ENCODE data around the gene MARCKS.
A peak's percentile ranks its signal among the peaks of the same experiment; 100 is the strongest.

Gene MARCKS, protein sequence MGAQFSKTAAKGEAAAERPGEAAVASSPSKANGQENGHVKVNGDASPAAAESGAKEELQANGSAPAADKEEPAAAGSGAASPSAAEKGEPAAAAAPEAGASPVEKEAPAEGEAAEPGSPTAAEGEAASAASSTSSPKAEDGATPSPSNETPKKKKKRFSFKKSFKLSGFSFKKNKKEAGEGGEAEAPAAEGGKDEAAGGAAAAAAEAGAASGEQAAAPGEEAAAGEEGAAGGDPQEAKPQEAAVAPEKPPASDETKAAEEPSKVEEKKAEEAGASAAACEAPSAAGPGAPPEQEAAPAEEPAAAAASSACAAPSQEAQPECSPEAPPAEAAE

DNA sequence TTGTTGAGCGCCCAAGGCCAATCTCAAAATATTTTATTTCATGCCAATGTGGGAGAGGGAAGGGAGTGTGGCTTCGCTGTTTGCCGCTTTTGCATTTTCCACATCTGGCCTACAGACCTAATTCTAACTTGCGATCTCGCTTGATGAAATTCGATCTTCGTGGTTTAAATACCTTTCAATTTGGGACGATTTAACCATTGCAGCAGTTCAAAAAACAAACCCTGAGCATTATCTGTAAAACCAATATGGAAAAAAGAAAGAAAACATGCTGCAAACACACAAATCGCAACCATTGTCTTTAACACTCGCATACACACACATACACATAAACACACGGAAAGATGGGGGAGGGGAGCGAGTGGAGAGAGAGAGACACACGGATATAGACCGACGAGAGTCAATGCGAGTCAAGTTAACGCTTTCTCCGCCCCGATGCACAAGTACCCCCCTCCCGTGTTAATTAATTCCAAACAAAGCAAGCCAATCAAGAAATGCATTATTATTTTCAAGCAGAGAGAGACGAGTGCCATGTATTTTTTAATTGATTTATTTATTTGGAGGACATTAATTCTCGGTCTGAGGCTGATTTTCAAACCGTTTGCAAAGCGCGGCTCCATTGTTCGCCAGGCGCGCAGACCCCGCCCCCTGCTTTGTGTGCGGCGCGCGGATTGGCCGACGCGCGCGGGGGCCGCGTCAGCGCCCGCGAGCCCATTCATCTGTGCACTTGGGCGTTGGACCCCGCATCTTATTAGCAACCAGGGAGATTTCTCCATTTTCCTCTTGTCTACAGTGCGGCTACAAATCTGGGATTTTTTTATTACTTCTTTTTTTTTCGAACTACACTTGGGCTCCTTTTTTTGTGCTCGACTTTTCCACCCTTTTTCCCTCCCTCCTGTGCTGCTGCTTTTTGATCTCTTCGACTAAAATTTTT is at the start of gene MARCKS:
Gene MARCKS (plus strand): TSS at position 721 of the 931 bp plus-strand sequence. CDS start 401 bp downstream, outside the sequence.
- Histone ChIP-seq H3K36me3 (ENCODE audit: control insufficient read depth, insufficient read depth, low read length) (peaks cover 4% of the 10 kb centered on the region; the same call in 1 of the 2 replicates), H3K4me1 (ENCODE audit: control insufficient read depth, insufficient read depth, low read length) (peaks cover 2% of the 10 kb centered on the region; the same call in 1 of the 2 replicates), H3K9me3 (ENCODE audit: control insufficient read depth, insufficient read depth, low read length) (no peaks in the 10 kb centered on the region), H3K4me3 (ENCODE audit: low read length) (peak within 1 kb of the TSS; percentile 90), H3K27me3 (ENCODE audit: control insufficient read depth, insufficient read depth, low read length) (peaks cover 12% of the 10 kb centered on the region), H3K27ac (ENCODE audit: low read length) (no peak within 1 kb of the TSS)
- DNase-seq (ENCODE audit: low read depth, low spot score): no peak
- WGBS (ENCODE audit: insufficient coverage, insufficient read length): no CpG with 5 or more reads among the region's 49 CpGs

DNA sequence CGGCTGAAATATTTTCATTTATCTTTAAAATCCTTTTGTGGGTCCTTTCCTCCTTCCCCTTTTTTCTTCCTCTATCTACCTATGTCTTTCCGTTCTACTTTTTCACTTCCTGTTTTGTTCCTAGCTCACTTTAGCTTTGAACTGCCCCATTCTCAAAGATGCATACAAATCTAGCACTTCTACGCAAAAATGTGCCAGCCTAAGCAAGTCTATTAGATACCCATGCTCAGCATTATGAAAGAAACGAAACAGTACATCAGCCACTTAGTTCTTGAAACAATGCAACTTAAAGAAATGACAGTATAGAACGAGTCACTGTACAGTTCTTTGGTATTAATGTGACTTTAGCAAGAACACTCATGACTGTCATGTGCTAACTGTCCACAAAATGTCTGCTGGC is 47.3 kb upstream of the MARCKS start:
- no CpG with 5 or more reads among the region's 5 CpGs for WGBS (ENCODE audit: insufficient coverage, insufficient read length)
- Histone ChIP-seq H3K4me3 (ENCODE audit: low read length) (no peak overlapping the region), H3K27me3 (ENCODE audit: control insufficient read depth, insufficient read depth, low read length) (no peaks in the 10 kb centered on the region), H3K4me1 (ENCODE audit: control insufficient read depth, insufficient read depth, low read length) (no peaks in the 10 kb centered on the region), H3K36me3 (ENCODE audit: control insufficient read depth, insufficient read depth, low read length) (no peaks in the 10 kb centered on the region), H3K9me3 (ENCODE audit: control insufficient read depth, insufficient read depth, low read length) (no peaks in the 10 kb centered on the region), H3K27ac (ENCODE audit: low read length) (no peak overlapping the region)
- DNase-seq (ENCODE audit: low read depth, low spot score): no peak

DNA sequence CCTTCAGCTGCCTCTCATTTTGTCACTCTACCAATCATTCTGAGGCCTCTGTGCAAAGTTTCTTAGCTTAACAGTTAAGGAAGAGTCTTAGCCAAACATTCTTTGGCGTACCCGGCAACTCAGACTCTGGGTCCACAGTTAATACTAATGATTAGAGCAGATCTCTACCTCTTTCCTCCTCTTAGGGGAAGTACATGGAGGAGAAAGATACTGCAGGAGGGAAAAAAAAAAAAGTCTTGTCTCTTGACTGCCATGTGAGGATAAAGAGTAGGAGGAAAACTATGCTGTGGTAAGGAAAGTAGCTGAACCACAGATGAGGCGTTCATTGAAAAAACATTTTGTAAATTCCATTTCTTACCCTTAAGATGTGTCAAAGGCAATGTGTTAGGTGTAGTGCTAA is 44.0 kb upstream of the MARCKS start:
- H3K27ac ChIP-seq (ENCODE audit: low read length): no peak overlapping the region
- no CpG with 5 or more reads among the region's 3 CpGs for WGBS (ENCODE audit: insufficient coverage, insufficient read length)
- H3K36me3 ChIP-seq (ENCODE audit: control insufficient read depth, insufficient read depth, low read length): no peaks in the 10 kb centered on the region
- no peaks in the 10 kb centered on the region for H3K27me3 ChIP-seq (ENCODE audit: control insufficient read depth, insufficient read depth, low read length)
- H3K4me1 ChIP-seq (ENCODE audit: control insufficient read depth, insufficient read depth, low read length): no peaks in the 10 kb centered on the region
- H3K9me3 ChIP-seq (ENCODE audit: control insufficient read depth, insufficient read depth, low read length): no peaks in the 10 kb centered on the region
- DNase-seq (ENCODE audit: low read depth, low spot score): no peak
- H3K4me3 ChIP-seq (ENCODE audit: low read length): no peak overlapping the region

GRCh38 chr6:113818578-113818977 is 38.6 kb upstream of the MARCKS start:
- WGBS (ENCODE audit: insufficient coverage, insufficient read length): no CpG with 5 or more reads among the region's 1 CpG
- H3K27me3 ChIP-seq (ENCODE audit: control insufficient read depth, insufficient read depth, low read length): no peaks in the 10 kb centered on the region
- H3K4me1 ChIP-seq (ENCODE audit: control insufficient read depth, insufficient read depth, low read length): no peaks in the 10 kb centered on the region
- H3K4me3 ChIP-seq (ENCODE audit: low read length): no peak overlapping the region
- H3K36me3 ChIP-seq (ENCODE audit: control insufficient read depth, insufficient read depth, low read length): no peaks in the 10 kb centered on the region
- DNase-seq (ENCODE audit: low read depth, low spot score): no peak
- H3K27ac ChIP-seq (ENCODE audit: low read length): no peak overlapping the region
- H3K9me3 ChIP-seq (ENCODE audit: control insufficient read depth, insufficient read depth, low read length): no peaks in the 10 kb centered on the region

DNA sequence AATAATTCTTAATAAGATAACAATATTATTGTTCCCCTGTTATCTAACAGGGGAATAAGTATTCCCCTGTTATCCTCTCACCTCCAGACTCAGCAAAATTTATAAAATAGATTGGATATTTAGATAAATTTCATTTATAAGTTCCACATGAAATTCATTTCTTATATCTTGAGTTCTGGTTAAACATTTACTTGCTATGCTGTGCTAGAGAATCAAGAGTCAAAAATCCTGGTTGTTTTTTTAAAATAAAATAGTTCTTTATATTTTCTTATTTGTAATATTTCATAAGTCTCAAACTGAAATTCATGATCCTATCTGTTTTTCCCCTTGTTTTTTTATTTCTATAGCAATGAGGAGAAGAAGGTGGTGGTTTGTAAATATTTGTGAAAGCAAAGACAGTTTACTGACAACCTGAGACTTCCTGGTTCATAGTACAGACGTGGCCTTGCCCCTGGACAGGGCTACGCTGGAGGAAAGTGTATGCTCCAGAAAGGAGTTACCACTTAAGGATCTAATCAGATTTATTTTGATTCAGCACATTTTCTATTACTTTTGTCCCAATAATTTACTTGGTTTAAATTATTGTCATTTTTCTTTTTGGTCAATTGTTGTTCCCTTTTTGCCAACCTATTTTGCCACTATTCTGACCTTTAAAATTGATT is 37.8 kb upstream of the MARCKS start:
- H3K27me3 ChIP-seq (ENCODE audit: control insufficient read depth, insufficient read depth, low read length): no peaks in the 10 kb centered on the region
- no peak overlapping the region for H3K4me3 ChIP-seq (ENCODE audit: low read length)
- H3K9me3 ChIP-seq (ENCODE audit: control insufficient read depth, insufficient read depth, low read length): no peaks in the 10 kb centered on the region
- no peak for DNase-seq (ENCODE audit: low read depth, low spot score)
- H3K27ac ChIP-seq (ENCODE audit: low read length): no peak overlapping the region
- WGBS (ENCODE audit: insufficient coverage, insufficient read length): no CpG with 5 or more reads among the region's 2 CpGs
- H3K36me3 ChIP-seq (ENCODE audit: control insufficient read depth, insufficient read depth, low read length): no peaks in the 10 kb centered on the region
- H3K4me1 ChIP-seq (ENCODE audit: control insufficient read depth, insufficient read depth, low read length): no peaks in the 10 kb centered on the region

- Histone ChIP-seq H3K4me1 (ENCODE audit: control insufficient read depth, insufficient read depth, low read length) (no peaks in the 10 kb centered on the region), H3K36me3 (ENCODE audit: control insufficient read depth, insufficient read depth, low read length) (no peaks in the 10 kb centered on the region), H3K4me3 (ENCODE audit: low read length) (no peak overlapping the region), H3K27ac (ENCODE audit: low read length) (no peak overlapping the region), H3K9me3 (ENCODE audit: control insufficient read depth, insufficient read depth, low read length) (no peaks in the 10 kb centered on the region; the same call in 1 of the 2 replicates), H3K27me3 (ENCODE audit: control insufficient read depth, insufficient read depth, low read length) (no peaks in the 10 kb centered on the region)
- DNase-seq (ENCODE audit: low read depth, low spot score): no peak
- no CpG with 5 or more reads among the region's 5 CpGs for WGBS (ENCODE audit: insufficient coverage, insufficient read length)
These were observed 36.4 kb upstream of the MARCKS start for GRCh38 chr6:113820761-113821160.

DNA sequence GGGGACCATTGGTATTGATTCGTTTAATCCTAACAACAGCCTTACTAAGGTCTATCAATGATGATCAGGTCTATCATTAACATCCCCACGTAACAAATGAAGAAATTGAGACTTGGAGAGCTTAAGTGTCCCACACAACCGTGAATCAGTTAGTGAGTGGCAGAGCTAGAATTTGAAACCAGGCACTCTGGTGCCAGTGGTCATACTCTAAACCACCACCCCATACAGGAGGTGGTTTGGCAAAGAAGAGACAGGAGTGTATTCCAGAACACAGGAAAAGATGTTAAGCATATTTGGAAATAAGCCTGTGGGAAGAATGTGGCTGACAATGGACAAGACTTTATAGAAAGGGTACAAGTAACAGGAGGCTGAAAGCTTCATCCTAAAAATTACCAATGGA is 35.7 kb upstream of the MARCKS start:
- no CpG with 5 or more reads among the region's 3 CpGs for WGBS (ENCODE audit: insufficient coverage, insufficient read length)
- Histone ChIP-seq H3K4me3 (ENCODE audit: low read length) (no peak overlapping the region), H3K36me3 (ENCODE audit: control insufficient read depth, insufficient read depth, low read length) (no peaks in the 10 kb centered on the region), H3K4me1 (ENCODE audit: control insufficient read depth, insufficient read depth, low read length) (no peaks in the 10 kb centered on the region), H3K9me3 (ENCODE audit: control insufficient read depth, insufficient read depth, low read length) (no peaks in the 10 kb centered on the region; the same call in 1 of the 2 replicates), H3K27me3 (ENCODE audit: control insufficient read depth, insufficient read depth, low read length) (no peaks in the 10 kb centered on the region), H3K27ac (ENCODE audit: low read length) (no peak overlapping the region)
- no peak for DNase-seq (ENCODE audit: low read depth, low spot score)

- Histone ChIP-seq H3K27me3 (ENCODE audit: control insufficient read depth, insufficient read depth, low read length) (no peaks in the 10 kb centered on the region), H3K36me3 (ENCODE audit: control insufficient read depth, insufficient read depth, low read length) (no peaks in the 10 kb centered on the region), H3K4me1 (ENCODE audit: control insufficient read depth, insufficient read depth, low read length) (no peaks in the 10 kb centered on the region), H3K27ac (ENCODE audit: low read length) (no peak overlapping the region), H3K9me3 (ENCODE audit: control insufficient read depth, insufficient read depth, low read length) (no peaks in the 10 kb centered on the region; the same call in 1 of the 2 replicates), H3K4me3 (ENCODE audit: low read length) (no peak overlapping the region)
- no CpG with 5 or more reads among the region's 3 CpGs for WGBS (ENCODE audit: insufficient coverage, insufficient read length)
- DNase-seq (ENCODE audit: low read depth, low spot score): no peak
These were observed 33.2 kb upstream of the MARCKS start for GRCh38 chr6:113823916-113824315.

DNA sequence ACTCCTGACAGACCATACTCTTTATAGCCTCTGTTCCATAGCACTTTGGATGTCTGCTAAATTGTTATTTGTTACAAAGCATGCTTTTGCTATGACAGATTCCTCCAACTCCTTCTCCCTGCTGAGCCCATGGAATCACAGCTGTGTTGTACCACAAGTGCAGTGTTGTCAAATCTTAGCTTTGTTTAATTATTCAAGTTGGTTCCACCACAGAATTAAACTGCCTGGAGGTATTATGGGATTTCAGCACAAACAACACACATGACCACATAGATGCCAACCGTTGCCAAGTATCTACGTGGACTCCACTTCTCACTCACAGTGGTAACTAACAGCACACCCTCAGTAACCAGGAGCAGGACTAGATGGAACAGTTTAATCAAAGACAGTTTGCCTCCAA is 32.7 kb upstream of the MARCKS start:
- no peak overlapping the region for H3K27ac ChIP-seq (ENCODE audit: low read length)
- no peaks in the 10 kb centered on the region; the same call in 1 of the 2 replicates for H3K9me3 ChIP-seq (ENCODE audit: control insufficient read depth, insufficient read depth, low read length)
- H3K27me3 ChIP-seq (ENCODE audit: control insufficient read depth, insufficient read depth, low read length): no peaks in the 10 kb centered on the region
- no peak overlapping the region for H3K4me3 ChIP-seq (ENCODE audit: low read length)
- WGBS (ENCODE audit: insufficient coverage, insufficient read length): no CpG with 5 or more reads among the region's 2 CpGs
- DNase-seq (ENCODE audit: low read depth, low spot score): no peak
- H3K36me3 ChIP-seq (ENCODE audit: control insufficient read depth, insufficient read depth, low read length): no peaks in the 10 kb centered on the region
- H3K4me1 ChIP-seq (ENCODE audit: control insufficient read depth, insufficient read depth, low read length): no peaks in the 10 kb centered on the region

GRCh38 chr6:113824866-113825265 is 32.3 kb upstream of the MARCKS start:
- no peaks in the 10 kb centered on the region for H3K36me3 ChIP-seq (ENCODE audit: control insufficient read depth, insufficient read depth, low read length)
- H3K27ac ChIP-seq (ENCODE audit: low read length): no peak overlapping the region
- no CpG with 5 or more reads among the region's 3 CpGs for WGBS (ENCODE audit: insufficient coverage, insufficient read length)
- no peaks in the 10 kb centered on the region; the same call in 1 of the 2 replicates for H3K9me3 ChIP-seq (ENCODE audit: control insufficient read depth, insufficient read depth, low read length)
- no peaks in the 10 kb centered on the region for H3K4me1 ChIP-seq (ENCODE audit: control insufficient read depth, insufficient read depth, low read length)
- no peaks in the 10 kb centered on the region for H3K27me3 ChIP-seq (ENCODE audit: control insufficient read depth, insufficient read depth, low read length)
- no peak overlapping the region for H3K4me3 ChIP-seq (ENCODE audit: low read length)
- DNase-seq (ENCODE audit: low read depth, low spot score): no peak

Measured in iPS DF 6.9 (cell line).